ENCODE data around the gene RNF175.

Gene RNF175

GRCh38 chr4:153735906-153736461 lies 23.8 kb downstream of the RNF175 start:
- Histone ChIP-seq H3K9me3 (ENCODE audit: low read length) (no peaks in the 10 kb centered on the region), H3K36me3 (ENCODE audit: insufficient read depth, low read length) (no peaks in the 10 kb centered on the region)

GRCh38 chr4:153733751-153734448 lies 25.9 kb downstream of the RNF175 start:
- H3K9me3 ChIP-seq (ENCODE audit: low read length) = no peaks in the 10 kb centered on the region
- H3K36me3 ChIP-seq (ENCODE audit: insufficient read depth, low read length) = no peaks in the 10 kb centered on the region
- no peak overlapping the region for H3K27ac ChIP-seq (ENCODE audit: low read depth, low read length)

More at GRCh38 chr4:153735906-153736461, 23.8 kb downstream of the RNF175 start:
- Histone ChIP-seq H3K9ac (ENCODE audit: low read length) (no peak overlapping the region), H3K4me1 (ENCODE audit: insufficient read depth, low read length) (no peaks in the 10 kb centered on the region), H3K27ac (ENCODE audit: low read depth, low read length) (no peak overlapping the region), H3K4me3 (ENCODE audit: low read depth in 1 of 2, low read length in 2 of 2) (no peak overlapping the region), H3K27me3 (ENCODE audit: control insufficient read depth in 1 of 2, insufficient read depth in 2 of 2, low read length in 2 of 2) (no peaks in the 10 kb centered on the region)

GRCh38 chr4:153731239-153731638 lies 28.6 kb downstream of the RNF175 start:
- no peaks in the 10 kb centered on the region for H3K27me3 ChIP-seq (ENCODE audit: control insufficient read depth in 1 of 2, insufficient read depth in 2 of 2, low read length in 2 of 2)
- no peak overlapping the region for H3K4me3 ChIP-seq (ENCODE audit: low read depth in 1 of 2, low read length in 2 of 2)
- no peaks in the 10 kb centered on the region for H3K36me3 ChIP-seq (ENCODE audit: insufficient read depth, low read length)
- no peaks in the 10 kb centered on the region for H3K9me3 ChIP-seq (ENCODE audit: low read length)
- H3K27ac ChIP-seq (ENCODE audit: low read depth, low read length) = no peak overlapping the region
- H3K9ac ChIP-seq (ENCODE audit: low read length) = no peak overlapping the region
- no peaks in the 10 kb centered on the region for H3K4me1 ChIP-seq (ENCODE audit: insufficient read depth, low read length)

More at GRCh38 chr4:153733751-153734448, 25.9 kb downstream of the RNF175 start:
- H3K9ac ChIP-seq (ENCODE audit: low read length) = no peak overlapping the region
- H3K4me3 ChIP-seq (ENCODE audit: low read depth in 1 of 2, low read length in 2 of 2) = no peak overlapping the region
- H3K27me3 ChIP-seq (ENCODE audit: control insufficient read depth in 1 of 2, insufficient read depth in 2 of 2, low read length in 2 of 2) = no peaks in the 10 kb centered on the region
- no peaks in the 10 kb centered on the region for H3K4me1 ChIP-seq (ENCODE audit: insufficient read depth, low read length)

GRCh38 chr4:153729895-153730294 lies 29.9 kb downstream of the RNF175 start:
- Histone ChIP-seq H3K27me3 (ENCODE audit: control insufficient read depth in 1 of 2, insufficient read depth in 2 of 2, low read length in 2 of 2) (no peaks in the 10 kb centered on the region), H3K27ac (ENCODE audit: low read depth, low read length) (no peak overlapping the region)

GRCh38 chr4:153728660-153729059 lies 31.2 kb downstream of the RNF175 start:
- H3K27me3 ChIP-seq (ENCODE audit: control insufficient read depth in 1 of 2, insufficient read depth in 2 of 2, low read length in 2 of 2) = no peaks in the 10 kb centered on the region
- H3K9me3 ChIP-seq (ENCODE audit: low read length) = no peaks in the 10 kb centered on the region
- no peak overlapping the region for H3K9ac ChIP-seq (ENCODE audit: low read length)
- H3K36me3 ChIP-seq (ENCODE audit: insufficient read depth, low read length) = no peaks in the 10 kb centered on the region
- H3K27ac ChIP-seq (ENCODE audit: low read depth, low read length) = no peak overlapping the region
- no peaks in the 10 kb centered on the region for H3K4me1 ChIP-seq (ENCODE audit: insufficient read depth, low read length)
- no peak overlapping the region for H3K4me3 ChIP-seq (ENCODE audit: low read depth in 1 of 2, low read length in 2 of 2)

More at GRCh38 chr4:153729895-153730294, 29.9 kb downstream of the RNF175 start:
- no peaks in the 10 kb centered on the region for H3K36me3 ChIP-seq (ENCODE audit: insufficient read depth, low read length)
- no peak overlapping the region for H3K9ac ChIP-seq (ENCODE audit: low read length)
- H3K4me1 ChIP-seq (ENCODE audit: insufficient read depth, low read length) = no peaks in the 10 kb centered on the region
- H3K9me3 ChIP-seq (ENCODE audit: low read length) = no peaks in the 10 kb centered on the region
- no peak overlapping the region for H3K4me3 ChIP-seq (ENCODE audit: low read depth in 1 of 2, low read length in 2 of 2)

- Histone ChIP-seq H3K27me3 (ENCODE audit: control insufficient read depth in 1 of 2, insufficient read depth in 2 of 2, low read length in 2 of 2) (no peaks in the 10 kb centered on the region), H3K36me3 (ENCODE audit: insufficient read depth, low read length) (no peaks in the 10 kb centered on the region), H3K4me1 (ENCODE audit: insufficient read depth, low read length) (no peaks in the 10 kb centered on the region), H3K4me3 (ENCODE audit: low read depth in 1 of 2, low read length in 2 of 2) (no peak overlapping the region), H3K9me3 (ENCODE audit: low read length) (no peaks in the 10 kb centered on the region), H3K27ac (ENCODE audit: low read depth, low read length) (no peak overlapping the region), H3K9ac (ENCODE audit: low read length) (no peak overlapping the region)
These were observed 31.7 kb downstream of the RNF175 start for GRCh38 chr4:153728151-153728550.

GRCh38 chr4:153725831-153726154 lies 34.0 kb downstream of the RNF175 start:
- H3K36me3 ChIP-seq (ENCODE audit: insufficient read depth, low read length) = no peaks in the 10 kb centered on the region
- H3K27me3 ChIP-seq (ENCODE audit: control insufficient read depth in 1 of 2, insufficient read depth in 2 of 2, low read length in 2 of 2) = no peaks in the 10 kb centered on the region
- no peak overlapping the region for H3K9ac ChIP-seq (ENCODE audit: low read length)
- H3K9me3 ChIP-seq (ENCODE audit: low read length) = no peaks in the 10 kb centered on the region
- H3K27ac ChIP-seq (ENCODE audit: low read depth, low read length) = no peak overlapping the region
- no peak overlapping the region for H3K4me3 ChIP-seq (ENCODE audit: low read depth in 1 of 2, low read length in 2 of 2)
- H3K4me1 ChIP-seq (ENCODE audit: insufficient read depth, low read length) = no peaks in the 10 kb centered on the region

- H3K4me3 ChIP-seq (ENCODE audit: low read depth in 1 of 2, low read length in 2 of 2) = no peak overlapping the region
These were observed 34.5 kb downstream of the RNF175 start for GRCh38 chr4:153725136-153725830.

GRCh38 chr4:153724606-153725005 lies 35.2 kb downstream of the RNF175 start:
- Histone ChIP-seq H3K9me3 (ENCODE audit: low read length) (no peaks in the 10 kb centered on the region), H3K36me3 (ENCODE audit: insufficient read depth, low read length) (no peaks in the 10 kb centered on the region), H3K27me3 (ENCODE audit: control insufficient read depth in 1 of 2, insufficient read depth in 2 of 2, low read length in 2 of 2) (no peaks in the 10 kb centered on the region), H3K4me1 (ENCODE audit: insufficient read depth, low read length) (no peaks in the 10 kb centered on the region), H3K4me3 (ENCODE audit: low read depth in 1 of 2, low read length in 2 of 2) (no peak overlapping the region), H3K9ac (ENCODE audit: low read length) (no peak overlapping the region), H3K27ac (ENCODE audit: low read depth, low read length) (no peak overlapping the region)

More at GRCh38 chr4:153725136-153725830, 34.5 kb downstream of the RNF175 start:
- no peaks in the 10 kb centered on the region for H3K9me3 ChIP-seq (ENCODE audit: low read length)
- H3K27ac ChIP-seq (ENCODE audit: low read depth, low read length) = no peak overlapping the region
- H3K9ac ChIP-seq (ENCODE audit: low read length) = no peak overlapping the region
- H3K36me3 ChIP-seq (ENCODE audit: insufficient read depth, low read length) = no peaks in the 10 kb centered on the region
- no peaks in the 10 kb centered on the region for H3K4me1 ChIP-seq (ENCODE audit: insufficient read depth, low read length)
- no peaks in the 10 kb centered on the region for H3K27me3 ChIP-seq (ENCODE audit: control insufficient read depth in 1 of 2, insufficient read depth in 2 of 2, low read length in 2 of 2)

- Histone ChIP-seq H3K27ac (ENCODE audit: low read depth, low read length) (no peak overlapping the region), H3K4me3 (ENCODE audit: low read depth in 1 of 2, low read length in 2 of 2) (no peak overlapping the region), H3K4me1 (ENCODE audit: insufficient read depth, low read length) (no peaks in the 10 kb centered on the region), H3K36me3 (ENCODE audit: insufficient read depth, low read length) (no peaks in the 10 kb centered on the region), H3K9ac (ENCODE audit: low read length) (no peak overlapping the region), H3K9me3 (ENCODE audit: low read length) (no peaks in the 10 kb centered on the region), H3K27me3 (ENCODE audit: control insufficient read depth in 1 of 2, insufficient read depth in 2 of 2, low read length in 2 of 2) (no peaks in the 10 kb centered on the region)
These were observed 37.8 kb downstream of the RNF175 start for GRCh38 chr4:153722036-153722435.

- no peaks in the 10 kb centered on the region for H3K9me3 ChIP-seq (ENCODE audit: low read length)
- no peaks in the 10 kb centered on the region for H3K27me3 ChIP-seq (ENCODE audit: control insufficient read depth in 1 of 2, insufficient read depth in 2 of 2, low read length in 2 of 2)
- no peak overlapping the region for H3K27ac ChIP-seq (ENCODE audit: low read depth, low read length)
- no peak overlapping the region for H3K9ac ChIP-seq (ENCODE audit: low read length)
- no peaks in the 10 kb centered on the region for H3K4me1 ChIP-seq (ENCODE audit: insufficient read depth, low read length)
- no peak overlapping the region for H3K4me3 ChIP-seq (ENCODE audit: low read depth in 1 of 2, low read length in 2 of 2)
- H3K36me3 ChIP-seq (ENCODE audit: insufficient read depth, low read length) = no peaks in the 10 kb centered on the region
These were observed 45.8 kb downstream of the RNF175 start for GRCh38 chr4:153713866-153714646.

Measured in muscle layer of colon (tissue), 2 donors.